ENCODE data around the gene NR1D2. TPM values are rescaled to one million over a fixed set of nuclear protein-coding genes. Genes with fewer than 3 reads are reported as not detected.
"Not testable (repeated sequence)": the region's sequence is repeated elsewhere in the genome, so short reads cannot be mapped to it uniquely, and the experiment has no call there.

NR1D2 gene
- total RNA-seq, 1 experiment from 2014 or later: 24.0 TPM

- WGBS (ENCODE audit: extremely low coverage, insufficient read length, low lambda C conversion rate): no CpG with 5 or more reads among the region's 8 CpGs
Observed at GRCh38 chr3:24005669-24006068, 60.6 kb downstream of the NR1D2 start.

GRCh38 chr3:24010834-24011233 lies 65.7 kb downstream of the NR1D2 start:
- H2BK120ac ChIP-seq (ENCODE audit: low read depth, low read length, poor library complexity, severe bottlenecking); H3K27ac Mint-ChIP-seq; H3K23me2 ChIP-seq (ENCODE audit: insufficient read length, low read depth, low read length, poor library complexity, severe bottlenecking); H4K91ac ChIP-seq (ENCODE audit: insufficient read length, low read depth, low read length); H4K5ac ChIP-seq (ENCODE audit: insufficient read length, low read depth, low read length); H2AFZ ChIP-seq (ENCODE audit: low read length); H2BK20ac ChIP-seq (ENCODE audit: low read depth, low read length, poor library complexity, severe bottlenecking); H2BK12ac ChIP-seq (ENCODE audit: insufficient read length, low read depth, low read length); H3K4me1 ChIP-seq (ENCODE audit: insufficient read depth, low read length); H3K14ac ChIP-seq (ENCODE audit: insufficient read depth, low read length); H3K4me2 ChIP-seq (ENCODE audit: insufficient read depth, insufficient read length, low read length); H3K4me3 Mint-ChIP-seq; DNase-seq; H3K23ac ChIP-seq (ENCODE audit: insufficient read length, low read depth, low read length); H3K4ac ChIP-seq (ENCODE audit: low read depth, low read length); H3K18ac ChIP-seq (ENCODE audit: insufficient read length, low read depth, low read length); H3K9ac ChIP-seq (ENCODE audit: extremely low read depth, insufficient read length, low read length); H3K79me1 ChIP-seq (ENCODE audit: insufficient read depth, low read depth, low read length, poor library complexity, severe bottlenecking); H3K27me3 Mint-ChIP-seq (ENCODE audit: low read depth); H3K4me1 Mint-ChIP-seq; H4K8ac ChIP-seq (replicated peaks; ENCODE audit: insufficient read length, low read depth, low read length); H3K79me2 ChIP-seq (ENCODE audit: insufficient read depth, low read length); H3K27ac ChIP-seq (ENCODE audit: insufficient read length, low read depth, low read length); H3T11ph ChIP-seq (ENCODE audit: low read length); H3K27me3 ChIP-seq (ENCODE audit: insufficient read depth, low read length); H2BK15ac ChIP-seq (ENCODE audit: low read depth, low read length); H3K56ac ChIP-seq (ENCODE audit: insufficient read length, low read depth, low read length); H3K36me3 Mint-ChIP-seq (ENCODE audit: insufficient read depth in 1 of 3, low read depth in 3 of 3); H4K20me1 ChIP-seq (ENCODE audit: control insufficient read depth, insufficient read depth, insufficient read length); H2BK5ac ChIP-seq (ENCODE audit: insufficient read length, low read length); H2AK5ac ChIP-seq (ENCODE audit: insufficient read length, low read length); H3K9me3 ChIP-seq (ENCODE audit: control insufficient read depth, low read depth, low read length); H3K9me3 Mint-ChIP-seq: not testable (repeated sequence)
- no CpG with 5 or more reads among the region's 8 CpGs for WGBS (ENCODE audit: extremely low coverage, insufficient read length, low lambda C conversion rate)

More at GRCh38 chr3:24005669-24006068, 60.6 kb downstream of the NR1D2 start:
- Histone ChIP-seq H4K8ac (replicated peaks; ENCODE audit: insufficient read length, low read depth, low read length) (no peak overlapping the region), H3K56ac (ENCODE audit: insufficient read length, low read depth, low read length) (no peak overlapping the region), H3K4ac (ENCODE audit: low read depth, low read length) (no peak overlapping the region), H4K5ac (ENCODE audit: insufficient read length, low read depth, low read length) (no peak overlapping the region), H3K18ac (ENCODE audit: insufficient read length, low read depth, low read length) (no peak overlapping the region), H3K79me2 (ENCODE audit: insufficient read depth, low read length) (no peaks in the 10 kb centered on the region), H2BK120ac (ENCODE audit: low read depth, low read length, poor library complexity, severe bottlenecking) (no peak overlapping the region), H3K9ac (ENCODE audit: extremely low read depth, insufficient read length, low read length) (no peak overlapping the region), H2AFZ (ENCODE audit: low read length) (no peak overlapping the region), H3T11ph (ENCODE audit: low read length) (no peak overlapping the region), H3K27ac (ENCODE audit: insufficient read length, low read depth, low read length) (no peak overlapping the region), H2BK5ac (ENCODE audit: insufficient read length, low read length) (no peak overlapping the region), H2AK5ac (ENCODE audit: insufficient read length, low read length) (no peak overlapping the region), H4K20me1 (ENCODE audit: control insufficient read depth, insufficient read depth, insufficient read length) (no peaks in the 10 kb centered on the region), H3K14ac (ENCODE audit: insufficient read depth, low read length) (no peak overlapping the region), H3K23ac (ENCODE audit: insufficient read length, low read depth, low read length) (no peak overlapping the region), H3K4me1 (ENCODE audit: insufficient read depth, low read length) (no peaks in the 10 kb centered on the region), H3K4me2 (ENCODE audit: insufficient read depth, insufficient read length, low read length) (no peak overlapping the region), H3K79me1 (ENCODE audit: insufficient read depth, low read depth, low read length, poor library complexity, severe bottlenecking) (no peaks in the 10 kb centered on the region), H2BK12ac (ENCODE audit: insufficient read length, low read depth, low read length) (no peak overlapping the region), H3K9me3 (ENCODE audit: control insufficient read depth, low read depth, low read length) (no peaks in the 10 kb centered on the region), H3K27me3 (ENCODE audit: insufficient read depth, low read length) (no peaks in the 10 kb centered on the region), H3K23me2 (ENCODE audit: insufficient read length, low read depth, low read length, poor library complexity, severe bottlenecking) (no peaks in the 10 kb centered on the region), H2BK20ac (ENCODE audit: low read depth, low read length, poor library complexity, severe bottlenecking) (no peak overlapping the region), H2BK15ac (ENCODE audit: low read depth, low read length) (no peak overlapping the region), H4K91ac (ENCODE audit: insufficient read length, low read depth, low read length) (no peak overlapping the region)
- H3K4me1 Mint-ChIP-seq: peaks cover 0 to 2% of the 10 kb centered on the region in 2 experiments; a peak in 3 of 4 replicates
- no peak for DNase-seq
- H3K27ac Mint-ChIP-seq: no peak overlapping the region
- no peaks in the 10 kb centered on the region for H3K27me3 Mint-ChIP-seq (ENCODE audit: low read depth)
- no peaks in the 10 kb centered on the region for H3K36me3 Mint-ChIP-seq (ENCODE audit: insufficient read depth in 1 of 3, low read depth in 3 of 3)
- no peak for TF ChIP-seq CTCF (conservative IDR thresholded peaks at IDR 0.05)
- no peak overlapping the region for H3K4me3 Mint-ChIP-seq
- H3K9me3 Mint-ChIP-seq: no peaks in the 10 kb centered on the region
